ENCODE results near the gene PEX11A.

PEX11A gene

DNA sequence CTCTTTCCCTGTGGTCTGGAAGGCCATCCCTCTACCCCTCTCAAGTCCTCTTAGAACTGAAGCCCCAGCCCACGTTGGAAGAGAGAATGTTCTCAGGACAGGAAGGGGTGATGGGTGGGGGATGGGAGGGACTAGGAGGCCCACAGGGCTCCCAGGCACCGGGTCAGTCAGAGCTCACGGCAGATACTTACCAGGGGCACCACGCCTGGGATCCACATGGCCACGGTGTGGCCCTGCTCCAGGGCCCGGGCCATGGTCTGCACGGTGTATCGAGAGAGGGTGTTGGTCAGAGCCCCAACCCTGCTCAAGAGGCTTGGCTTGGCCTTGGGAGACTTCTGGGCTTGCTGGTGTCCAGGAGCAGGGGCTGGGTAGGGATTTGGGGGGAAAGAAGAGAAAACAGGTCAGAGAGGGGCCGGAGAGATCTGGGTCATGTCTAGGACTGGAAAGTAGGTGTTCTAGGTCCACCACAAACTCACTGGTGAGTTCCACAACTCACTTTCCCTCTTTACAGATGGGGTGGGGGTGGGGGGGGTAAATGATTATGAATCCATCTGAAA lies 21.2 kb downstream of the PEX11A start:
- ChIA-PET CTCF (interaction anchor here (1.4 kb wide), 1 partner anchor 219 kb away, joined by 4 read pairs; no protein-coding TSS in a partner anchor), POLR2A (no interaction called here)
- no peak overlapping the region for H3K4me3 ChIP-seq (ENCODE audit: low read depth, low read length)
- no peak for DNase-seq (ENCODE audit: low read depth, low spot score)
- TF ChIP-seq, protein P1, sequence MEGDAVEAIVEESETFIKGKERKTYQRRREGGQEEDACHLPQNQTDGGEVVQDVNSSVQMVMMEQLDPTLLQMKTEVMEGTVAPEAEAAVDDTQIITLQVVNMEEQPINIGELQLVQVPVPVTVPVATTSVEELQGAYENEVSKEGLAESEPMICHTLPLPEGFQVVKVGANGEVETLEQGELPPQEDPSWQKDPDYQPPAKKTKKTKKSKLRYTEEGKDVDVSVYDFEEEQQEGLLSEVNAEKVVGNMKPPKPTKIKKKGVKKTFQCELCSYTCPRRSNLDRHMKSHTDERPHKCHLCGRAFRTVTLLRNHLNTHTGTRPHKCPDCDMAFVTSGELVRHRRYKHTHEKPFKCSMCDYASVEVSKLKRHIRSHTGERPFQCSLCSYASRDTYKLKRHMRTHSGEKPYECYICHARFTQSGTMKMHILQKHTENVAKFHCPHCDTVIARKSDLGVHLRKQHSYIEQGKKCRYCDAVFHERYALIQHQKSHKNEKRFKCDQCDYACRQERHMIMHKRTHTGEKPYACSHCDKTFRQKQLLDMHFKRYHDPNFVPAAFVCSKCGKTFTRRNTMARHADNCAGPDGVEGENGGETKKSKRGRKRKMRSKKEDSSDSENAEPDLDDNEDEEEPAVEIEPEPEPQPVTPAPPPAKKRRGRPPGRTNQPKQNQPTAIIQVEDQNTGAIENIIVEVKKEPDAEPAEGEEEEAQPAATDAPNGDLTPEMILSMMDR (IDR thresholded peaks at IDR 0.05; ENCODE audit: insufficient read depth, low read length, missing control alignments): no peak

DNA sequence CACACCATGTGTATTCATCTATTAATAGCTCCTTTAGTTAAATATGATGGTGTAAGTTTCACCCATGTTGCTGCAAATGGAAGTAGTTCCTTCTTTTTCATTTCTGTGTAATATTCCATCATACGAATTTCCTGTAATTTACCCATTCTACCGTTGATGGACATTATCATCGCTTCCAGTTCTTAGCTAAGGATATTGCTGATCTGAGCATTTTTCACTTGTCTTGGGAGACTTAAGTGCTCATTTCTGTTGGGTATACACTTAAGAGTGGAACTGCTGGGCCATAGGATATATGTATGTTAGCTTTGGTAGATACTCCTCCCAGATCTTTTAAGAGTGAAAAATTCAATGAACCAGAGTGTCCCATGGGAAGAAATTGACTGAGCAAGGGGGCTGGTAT lies 22.4 kb downstream of the PEX11A start:
- DNase-seq (ENCODE audit: low read depth, low spot score): no peak
- TF ChIP-seq, protein P1 (IDR thresholded peaks at IDR 0.05; ENCODE audit: insufficient read depth, low read length, missing control alignments): no peak
- no peak overlapping the region for H3K4me3 ChIP-seq (ENCODE audit: low read depth, low read length)
- POLR2A ChIA-PET: interaction anchor here (0.6 kb wide), 1 partner anchor 182 kb away, joined by 3 read pairs; no protein-coding TSS in a partner anchor
- CTCF ChIA-PET: interaction anchor here (0.7 to 1.4 kb wide), 2 partner anchors 21 to 220 kb away, joined by 3 to 4 read pairs; no protein-coding TSS in a partner anchor

DNA sequence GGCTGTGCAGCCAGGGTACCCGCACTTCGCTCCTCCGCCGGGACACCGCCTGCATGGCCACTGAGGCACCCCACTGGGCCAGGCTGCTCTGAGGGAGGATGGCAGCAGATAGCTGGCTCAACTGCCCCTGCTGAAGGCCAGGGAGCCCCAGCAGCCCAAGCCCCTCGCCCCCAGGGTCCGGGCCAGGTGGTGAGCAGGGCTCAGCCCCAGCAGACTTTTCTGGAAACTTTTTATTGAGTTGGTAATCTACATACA lies 22.9 kb downstream of the PEX11A start:
- TF ChIP-seq, protein P1 (IDR thresholded peaks at IDR 0.05; ENCODE audit: insufficient read depth, low read length, missing control alignments): no peak
- CTCF ChIA-PET: interaction anchor here (0.7 kb wide), 1 partner anchor 21 kb away, joined by 3 read pairs; no protein-coding TSS in a partner anchor
- DNase-seq (ENCODE audit: low read depth, low spot score): no peak
- H3K4me3 ChIP-seq (ENCODE audit: low read depth, low read length): no peak overlapping the region
- POLR2A ChIA-PET: no interaction called here

DNA sequence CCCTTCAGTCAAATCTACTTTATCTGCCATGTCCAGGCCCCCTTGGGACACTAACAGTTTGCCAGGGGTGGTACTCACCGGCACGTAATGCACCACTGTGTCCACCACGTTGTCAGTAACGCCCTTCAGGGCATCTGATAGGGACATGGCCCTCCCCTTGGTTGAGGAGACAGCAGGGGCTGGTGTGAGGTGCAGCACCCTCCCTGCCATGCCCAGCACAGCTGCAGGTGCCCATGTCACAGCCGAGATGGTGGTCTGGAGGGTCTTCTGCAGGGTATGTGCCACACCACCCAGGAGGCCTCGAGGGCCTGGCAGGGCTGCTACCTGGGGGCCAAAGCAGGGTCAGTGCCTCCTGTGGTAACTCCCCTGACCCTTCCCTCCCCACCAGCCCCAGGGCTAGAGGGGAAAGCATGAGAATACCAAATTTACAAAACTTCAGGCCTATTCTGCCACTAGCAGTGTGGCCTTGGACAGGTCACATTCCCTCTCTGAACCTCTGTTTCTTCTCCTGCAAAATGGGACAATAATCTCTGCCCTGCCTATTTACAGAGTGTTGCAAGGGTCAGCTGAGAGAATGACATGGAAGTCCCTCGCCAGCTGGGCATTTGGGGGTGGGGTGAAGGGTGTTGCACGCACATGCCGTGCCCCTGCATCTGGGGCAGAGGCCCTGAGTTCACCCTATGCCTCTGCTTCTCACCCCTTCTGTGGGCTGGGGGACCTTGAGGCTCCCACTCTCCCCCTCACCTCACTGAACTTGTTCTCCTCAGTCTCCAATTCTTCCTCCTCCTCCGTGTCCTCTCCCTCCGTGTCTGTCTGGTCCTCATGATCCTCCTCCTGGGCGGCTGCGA lies 23.5 kb downstream of the PEX11A start:
- no peak for DNase-seq (ENCODE audit: low read depth, low spot score)
- no peak overlapping the region for H3K4me3 ChIP-seq (ENCODE audit: low read depth, low read length)
- ChIA-PET POLR2A (no interaction called here), CTCF (no interaction called here)
- TF ChIP-seq, protein P1 (IDR thresholded peaks at IDR 0.05; ENCODE audit: insufficient read depth, low read length, missing control alignments): no peak

DNA sequence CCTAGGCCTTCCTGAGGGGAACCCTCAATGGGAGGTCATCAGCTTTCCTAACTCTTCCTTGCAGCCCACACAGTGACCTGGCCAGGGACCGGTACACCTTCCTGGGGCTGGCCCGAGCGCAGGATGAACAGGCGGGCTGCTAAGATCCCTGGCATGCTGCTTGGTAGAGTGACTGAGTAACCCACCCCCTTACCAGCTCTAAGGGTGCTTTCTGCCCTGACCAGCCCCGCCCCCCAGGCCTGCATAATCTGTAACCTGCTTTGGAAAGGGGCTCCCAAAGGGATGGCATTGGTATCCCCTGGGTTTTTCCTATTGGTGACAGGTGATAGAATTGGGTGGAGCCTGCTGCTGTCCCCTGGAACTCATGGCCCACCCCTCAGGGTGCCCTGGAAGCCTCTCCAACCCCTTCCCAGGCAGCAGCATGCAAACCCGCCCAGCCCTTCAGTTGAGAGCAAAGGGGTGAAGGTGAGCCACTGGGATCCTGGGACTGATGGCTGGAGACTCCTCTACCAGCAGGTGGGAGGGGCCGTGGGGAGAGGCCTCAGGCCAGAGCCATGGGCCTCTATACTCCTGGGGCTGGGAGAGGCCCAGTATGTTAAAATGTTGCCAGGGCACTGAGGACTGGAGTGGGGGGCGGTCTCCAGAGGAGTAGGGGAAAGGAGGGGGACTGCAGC lies 24.2 kb downstream of the PEX11A start:
- TF ChIP-seq, protein P1 (IDR thresholded peaks at IDR 0.05; ENCODE audit: insufficient read depth, low read length, missing control alignments): no peak
- no peak overlapping the region for H3K4me3 ChIP-seq (ENCODE audit: low read depth, low read length)
- POLR2A ChIA-PET: no interaction called here
- CTCF ChIA-PET: interaction anchor here (1.0 to 1.1 kb wide), 2 partner anchors 208 to 222 kb away, joined by 3 read pairs; no protein-coding TSS in a partner anchor
- DNase-seq (ENCODE audit: low read depth, low spot score): no peak
